Panc1 (cell line): ENCODE data around the gene EFNA2.

ENCODE experiments used
- CTCF ChIP-seq: fragments of 450-650 bp; IDR thresholded peaks from 2 replicates; pipeline ENCODE4 v1.5.1; 2017; ENCODE audit warnings: mild to moderate bottlenecking
- POLR2AphosphoS5 ChIP-seq: IDR thresholded peaks from 2 replicates; pipeline ENCODE4 v1.6.1; 2012; ENCODE audit warnings: mild to moderate bottlenecking, low read depth, low read length, moderate library complexity
- REST ChIP-seq, 2 experiments: IDR thresholded peaks; 2 replicates each; pipeline ENCODE4 v1.6.1; 2011 to 2012; ENCODE audit warnings: low read depth in 2 of 2, control low read depth in 1 of 2, low read length in 1 of 2, mild to moderate bottlenecking in 1 of 2, moderate library complexity in 1 of 2; ENCODE audit not compliant: insufficient read depth in 1 of 2
- TCF7L2 ChIP-seq: IDR thresholded peaks from 2 replicates; pipeline ENCODE4 v1.6.1; 2011; ENCODE audit warnings: mild to moderate bottlenecking, low read depth, low read length, inconsistent platforms

- TF ChIP-seq CTCF (no peak), POLR2AphosphoS5 (no peak), REST (IDR thresholded peaks at IDR 0.05; ENCODE audit: insufficient read depth in 1 of 2, low read depth in 2 of 2, low read length in 1 of 2) (no peak), TCF7L2 (no peak)
Observed at GRCh38 chr19:1299801-1300200, 14.1 kb downstream of the EFNA2 start.
